ENCODE measurements around the gene LCE2B.
"Not testable (repeated sequence)": the region's sequence is repeated elsewhere in the genome, so short reads cannot be mapped to it uniquely, and the experiment has no call there.

Gene LCE2B, protein sequence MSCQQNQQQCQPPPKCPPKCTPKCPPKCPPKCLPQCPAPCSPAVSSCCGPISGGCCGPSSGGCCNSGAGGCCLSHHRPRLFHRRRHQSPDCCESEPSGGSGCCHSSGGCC

DNA sequence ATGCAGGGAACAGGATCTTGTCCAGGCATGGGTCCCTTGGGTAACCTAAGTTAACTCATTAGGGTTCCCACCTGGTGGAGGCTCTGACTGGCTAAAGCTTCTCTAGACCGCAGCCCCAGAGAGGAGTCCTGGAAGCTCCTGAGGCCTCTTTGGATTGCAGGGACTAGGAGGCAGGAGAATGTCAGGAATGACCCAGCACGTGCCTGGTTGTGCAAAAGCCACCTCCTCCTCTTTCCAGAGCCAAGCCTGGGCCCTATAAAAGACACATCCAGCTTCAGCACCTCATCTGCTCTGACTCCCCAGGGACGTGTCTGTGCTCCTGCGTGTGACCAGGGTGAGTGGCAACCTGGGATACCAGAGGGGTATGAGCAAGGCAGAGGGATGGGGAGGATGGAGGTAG, at the start of gene LCE2B:
LCE2B (plus strand) TSS at position 301 of the 400 bp plus-strand sequence. CDS start 721 bp downstream, outside the sequence.
- DNase-seq = not testable (repeated sequence)

DNA sequence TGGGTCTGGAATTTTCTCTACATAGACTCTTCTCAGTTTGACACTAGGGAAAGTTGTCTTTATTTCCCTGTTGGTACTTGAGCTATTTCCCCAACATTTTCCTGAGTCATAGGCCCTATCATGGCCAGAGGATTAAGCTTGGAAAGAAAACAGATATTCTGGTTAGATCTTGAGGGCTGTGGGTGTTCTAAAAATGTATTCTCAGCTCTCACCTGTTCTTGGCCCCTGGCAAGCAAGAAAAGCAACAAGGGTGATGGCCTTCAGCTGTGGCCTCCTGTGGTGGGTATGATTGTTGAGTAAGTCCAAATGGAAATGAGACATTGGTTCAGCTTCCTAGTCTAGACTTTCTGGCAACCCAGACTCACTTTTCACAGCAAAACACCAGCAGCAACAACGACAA, 45.6 kb upstream of the LCE2B start:
- no peak for DNase-seq

DNA sequence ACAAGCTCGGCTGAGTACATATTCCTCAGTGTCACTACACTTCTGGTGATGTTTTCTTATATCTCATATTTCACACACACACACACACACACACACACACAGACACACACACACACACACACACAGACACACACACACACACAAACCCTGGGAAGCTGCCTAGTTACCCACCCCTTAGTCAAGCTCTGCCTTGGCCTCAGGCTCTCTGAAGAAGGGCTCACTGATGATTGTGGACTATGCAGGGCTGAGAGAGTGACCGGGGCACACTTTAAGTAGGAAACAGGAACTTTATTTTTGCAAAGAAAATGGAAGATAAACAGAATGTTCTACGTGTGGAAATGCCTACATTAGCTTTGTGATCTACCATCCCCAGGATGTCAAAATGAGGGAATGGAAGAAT, 42.0 kb upstream of the LCE2B start:
- no peak for DNase-seq

DNA sequence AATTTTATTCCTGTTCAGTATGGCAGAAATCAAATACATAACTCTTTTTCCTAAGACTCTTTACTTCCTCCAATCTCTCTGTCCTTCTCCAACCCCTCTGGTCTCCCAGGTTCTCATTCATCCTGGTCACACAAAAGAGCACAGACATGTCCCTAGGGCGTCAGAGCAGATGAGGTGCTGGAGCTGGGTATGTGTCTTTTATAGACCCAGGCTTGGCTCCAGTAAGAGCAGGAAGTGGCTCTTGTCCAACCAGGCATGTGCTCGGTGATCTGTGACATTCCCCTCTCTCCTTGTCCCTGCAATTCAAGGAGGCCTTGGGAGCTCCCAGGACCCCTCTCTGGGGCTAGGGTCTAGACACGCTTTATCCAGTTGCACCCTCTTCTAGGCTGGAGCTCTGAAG, 40.8 kb upstream of the LCE2B start:
- no peak for DNase-seq

DNA sequence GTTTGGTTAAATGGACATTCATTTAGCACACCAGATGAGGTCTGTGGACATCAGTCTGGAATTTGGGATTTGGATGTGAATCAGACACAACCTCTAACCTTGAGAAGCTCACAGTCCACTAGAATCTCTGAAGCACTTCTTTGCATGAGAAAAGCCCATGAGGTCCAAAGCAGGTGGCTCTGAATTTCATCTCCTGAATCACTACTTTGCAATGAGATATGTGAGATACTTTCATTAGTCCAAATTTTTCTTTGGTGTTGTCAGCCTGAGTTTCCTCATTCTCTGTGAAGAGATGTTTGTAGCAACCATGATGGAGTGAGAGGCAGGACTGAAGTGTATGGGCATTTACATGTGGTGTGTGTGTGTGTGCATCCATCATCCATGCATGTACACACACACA, 39.3 kb upstream of the LCE2B start:
- no peak for DNase-seq

DNA sequence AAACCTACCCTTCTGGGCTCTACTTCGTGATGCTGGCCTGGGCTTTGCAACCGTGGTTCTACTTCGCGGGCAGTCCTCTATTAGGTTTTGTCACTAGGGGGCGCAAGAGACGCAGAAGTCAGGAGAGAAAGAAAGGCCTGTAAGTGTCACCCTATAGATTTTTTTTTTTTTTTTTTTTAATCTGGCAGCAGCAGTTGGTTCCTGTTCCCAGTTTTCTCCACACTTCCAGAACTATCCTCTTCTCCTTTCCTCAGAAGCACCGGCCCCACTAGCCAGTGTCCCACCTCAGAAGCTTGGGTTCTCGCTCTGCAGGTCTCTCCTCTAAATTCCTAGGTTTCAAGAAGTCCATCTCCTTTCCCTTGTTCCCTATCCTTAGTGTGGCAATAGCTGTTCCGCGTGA, 31.8 kb upstream of the LCE2B start:
- peak; percentile 53 to 60 for DNase-seq

DNA sequence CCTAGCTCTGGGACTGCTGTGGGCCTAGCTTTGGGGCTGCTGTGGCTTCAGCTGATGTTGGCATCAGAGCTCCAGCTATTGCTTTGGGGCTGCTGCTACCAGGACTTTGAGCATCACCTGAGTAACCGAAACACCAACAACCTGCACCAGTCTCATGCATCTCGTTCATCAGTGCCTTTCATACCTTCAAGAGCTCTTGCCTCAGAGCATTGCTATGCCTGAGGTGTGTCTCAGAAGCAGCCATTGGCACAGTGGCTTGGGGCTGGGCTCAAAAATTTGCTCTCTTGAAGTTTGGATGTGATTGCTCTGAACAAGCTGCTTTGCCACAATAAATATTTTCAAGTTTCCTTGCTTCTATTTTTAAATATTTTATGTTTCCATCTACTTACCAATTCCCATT, 29.5 kb upstream of the LCE2B start:
- DNase-seq = no peak

DNA sequence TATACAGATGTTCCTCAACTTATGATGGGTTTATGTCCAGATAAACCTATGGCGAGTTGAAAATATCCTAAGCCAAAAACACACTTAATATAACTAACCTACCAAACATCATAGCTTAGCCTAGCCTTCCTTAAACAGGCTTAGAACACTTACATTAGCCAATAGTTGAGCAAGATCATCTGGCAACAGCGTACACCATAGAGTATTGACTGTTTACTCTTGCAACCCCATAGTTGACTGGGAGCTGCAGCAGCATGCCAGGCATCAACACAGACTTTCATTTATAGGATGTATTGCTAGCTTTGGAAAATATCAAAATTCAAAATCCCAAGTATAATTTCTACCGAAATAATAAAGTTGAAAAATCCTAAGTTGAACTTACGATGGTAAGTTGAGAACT, 28.2 kb upstream of the LCE2B start:
- no peak for DNase-seq

DNA sequence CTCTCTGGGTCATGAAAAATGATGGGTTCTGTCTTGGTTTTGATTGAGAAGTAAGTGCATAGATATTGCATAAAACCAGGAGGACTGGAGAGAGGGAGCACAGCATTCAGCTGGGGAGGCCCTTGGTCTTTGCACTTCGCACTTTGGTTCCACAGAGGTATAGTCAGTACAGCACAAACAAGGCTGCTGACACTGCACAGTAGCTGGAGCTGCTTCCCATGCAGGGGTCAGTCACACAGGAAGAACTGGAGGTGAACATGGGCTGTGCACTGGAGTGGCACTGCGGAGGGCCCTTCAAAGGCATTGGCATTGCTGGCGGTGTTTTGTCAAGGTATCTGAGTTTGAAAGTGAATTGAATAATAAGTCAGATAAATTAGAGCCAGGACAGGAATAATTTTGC, 27.3 kb upstream of the LCE2B start:
- no peak for DNase-seq

DNA sequence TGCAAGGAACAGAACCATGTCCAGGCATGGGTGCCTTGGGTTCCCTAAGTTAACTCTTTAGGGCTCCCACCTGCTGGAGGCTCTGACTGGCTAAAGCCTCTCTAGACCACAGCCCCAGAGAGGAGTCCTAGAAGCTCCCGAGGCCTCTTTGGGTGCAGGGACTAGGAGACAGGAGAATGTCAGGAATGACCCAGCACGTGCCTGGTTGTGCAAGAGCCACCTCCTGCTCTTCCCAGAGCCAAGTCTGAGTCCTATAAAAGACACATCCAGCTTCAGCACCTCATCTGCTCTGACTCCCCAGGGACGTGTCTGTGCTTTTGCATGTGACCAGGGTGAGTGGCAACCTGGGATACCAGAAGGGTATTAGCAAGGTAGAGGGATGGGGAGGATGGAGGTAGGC, 22.8 kb upstream of the LCE2B start, which contains the start of gene LCE2D:
LCE2D (plus strand) TSS at position 283 of the 400 bp plus-strand sequence. CDS start 726 bp downstream, outside the sequence.
- no peak for DNase-seq

DNA sequence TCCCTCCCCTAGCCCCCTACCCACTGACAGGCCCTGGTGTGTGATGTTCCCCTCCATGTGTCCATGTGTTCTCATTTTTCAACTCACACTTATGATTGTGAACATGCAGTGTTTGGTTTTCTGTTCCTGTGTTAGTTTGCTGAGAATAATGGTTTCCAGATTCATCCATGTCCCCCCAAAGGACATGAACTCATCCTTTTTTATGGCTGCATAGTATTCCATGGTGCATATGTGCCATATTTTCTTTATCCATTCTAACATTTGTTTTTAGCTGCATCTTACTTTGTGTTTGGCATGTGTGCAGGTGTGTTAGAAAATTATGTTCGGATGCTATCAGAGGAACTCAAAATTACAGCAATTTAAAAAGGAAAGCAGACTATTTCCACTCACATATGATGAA, 19.8 kb upstream of the LCE2B start:
- DNase-seq = not testable (repeated sequence)

DNA sequence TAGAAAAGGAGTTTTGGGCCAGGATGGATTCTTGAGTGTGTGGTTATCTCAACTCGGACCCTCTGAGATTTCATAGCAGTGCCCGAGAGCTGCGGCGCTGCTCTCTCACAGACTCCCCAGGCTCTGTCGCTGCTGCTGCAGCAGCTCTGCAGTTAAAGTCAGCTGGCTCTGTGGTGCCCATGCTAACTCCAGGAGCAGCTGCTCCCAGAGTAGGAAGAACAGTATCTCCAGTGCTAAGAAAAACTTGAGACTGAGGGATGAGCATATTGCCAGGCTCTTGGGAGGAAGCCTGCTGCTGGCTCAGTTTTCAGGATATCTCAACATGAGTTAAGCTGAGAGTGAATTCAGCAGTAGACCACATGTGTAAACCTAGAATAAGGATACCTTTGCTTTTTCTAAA, 18.3 kb upstream of the LCE2B start:
- no peak for DNase-seq

DNA sequence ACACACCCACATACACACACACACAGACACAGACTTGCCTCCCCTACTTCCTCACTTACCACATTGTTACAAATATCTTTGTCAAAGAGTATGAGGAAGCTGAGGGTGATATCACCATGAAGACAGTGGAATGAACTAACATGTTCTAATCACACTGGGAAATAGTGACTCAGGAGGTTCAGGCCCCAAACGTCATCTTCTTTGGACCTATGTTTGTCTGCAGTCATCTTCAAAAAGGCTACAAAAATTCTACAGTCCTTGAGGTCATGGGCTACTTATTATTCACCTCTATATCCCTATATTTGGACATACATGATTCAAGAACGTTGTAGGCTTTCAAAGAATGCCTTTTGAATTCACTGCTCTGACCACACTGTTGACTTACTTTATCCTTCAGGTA, 12.9 kb upstream of the LCE2B start:
- DNase-seq = no peak

DNA sequence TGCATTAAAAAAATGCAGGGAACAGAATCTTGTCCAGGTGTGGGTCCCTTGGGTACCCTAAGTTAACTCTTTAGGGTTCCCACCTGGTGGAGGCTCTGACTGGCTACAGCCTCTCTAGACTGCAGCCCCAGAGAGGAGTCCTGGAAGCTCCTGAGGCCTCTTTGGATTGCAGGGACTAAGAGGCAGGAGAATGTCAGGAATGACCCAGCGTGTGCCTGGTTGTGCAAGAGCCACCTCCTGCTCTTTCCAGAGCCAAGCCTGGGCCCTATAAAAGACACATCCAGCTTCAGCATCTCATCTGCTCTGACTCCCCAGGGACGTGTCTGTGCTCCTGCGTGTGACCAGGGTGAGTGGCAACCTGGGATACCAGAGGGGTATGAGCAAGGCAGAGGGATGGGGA, 10.9 kb upstream of the LCE2B start, which contains the start of gene LCE2C:
LCE2C (plus strand) TSS at position 297 of the 400 bp plus-strand sequence. CDS start 737 bp downstream, outside the sequence.
- DNase-seq = not testable (repeated sequence)

DNA sequence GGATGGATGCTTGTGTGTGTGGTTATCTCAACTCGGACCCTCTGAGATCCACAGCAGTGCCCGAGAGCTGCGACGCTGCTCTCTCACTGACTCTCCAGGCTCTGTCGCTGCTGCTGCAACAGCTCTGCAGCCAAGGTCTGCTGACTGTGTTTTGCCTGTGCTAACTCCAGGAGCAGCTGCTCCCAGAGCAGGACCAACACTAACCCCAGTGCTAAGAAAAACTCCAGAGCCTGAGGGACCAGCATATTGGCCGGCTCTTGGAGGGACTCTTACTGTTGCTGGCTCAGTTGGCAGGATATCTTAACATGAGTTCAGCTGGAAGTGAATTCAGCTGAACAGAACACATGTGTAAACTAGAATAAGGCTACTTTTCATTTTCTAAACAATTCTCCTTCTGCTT, 6.5 kb upstream of the LCE2B start:
- no peak for DNase-seq

DNA sequence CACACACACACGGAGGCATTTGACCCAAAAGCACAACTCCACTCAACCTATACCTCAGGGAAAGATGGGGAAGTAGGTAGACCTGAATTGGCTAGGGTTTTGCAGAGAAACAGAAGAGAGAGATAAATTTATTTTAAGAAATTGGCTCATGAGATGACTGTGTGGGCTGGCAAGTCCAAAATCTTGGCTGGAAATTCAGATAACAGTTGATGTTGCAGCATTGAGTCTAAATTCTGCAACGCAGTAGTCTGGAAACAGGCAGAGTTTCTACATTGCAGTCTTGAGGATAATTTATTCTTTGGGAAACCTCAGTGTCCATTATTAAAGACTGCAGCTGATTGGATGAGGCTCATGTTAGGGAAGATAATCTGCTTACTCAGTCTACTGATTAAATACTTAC, 4.3 kb upstream of the LCE2B start:
- DNase-seq = no peak

DNA sequence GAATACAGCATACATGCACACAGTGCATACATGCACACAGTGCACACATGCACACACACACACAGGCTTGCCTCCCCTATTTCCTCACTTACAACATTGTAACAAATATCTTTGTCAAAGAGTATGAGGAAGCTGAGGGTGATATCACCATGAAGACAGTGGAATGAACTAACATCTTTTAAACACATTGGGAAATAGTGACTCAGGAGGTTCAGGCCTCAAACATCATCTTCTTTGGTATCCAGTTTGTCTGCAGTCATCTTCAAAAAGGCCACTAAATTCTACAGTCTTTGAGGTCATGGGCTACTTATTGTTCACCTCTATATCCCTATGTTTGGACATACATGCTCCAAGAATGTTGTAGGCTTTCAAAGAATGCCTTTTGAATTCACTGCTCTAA, 2.1 kb upstream of the LCE2B start:
- no peak for DNase-seq

DNA sequence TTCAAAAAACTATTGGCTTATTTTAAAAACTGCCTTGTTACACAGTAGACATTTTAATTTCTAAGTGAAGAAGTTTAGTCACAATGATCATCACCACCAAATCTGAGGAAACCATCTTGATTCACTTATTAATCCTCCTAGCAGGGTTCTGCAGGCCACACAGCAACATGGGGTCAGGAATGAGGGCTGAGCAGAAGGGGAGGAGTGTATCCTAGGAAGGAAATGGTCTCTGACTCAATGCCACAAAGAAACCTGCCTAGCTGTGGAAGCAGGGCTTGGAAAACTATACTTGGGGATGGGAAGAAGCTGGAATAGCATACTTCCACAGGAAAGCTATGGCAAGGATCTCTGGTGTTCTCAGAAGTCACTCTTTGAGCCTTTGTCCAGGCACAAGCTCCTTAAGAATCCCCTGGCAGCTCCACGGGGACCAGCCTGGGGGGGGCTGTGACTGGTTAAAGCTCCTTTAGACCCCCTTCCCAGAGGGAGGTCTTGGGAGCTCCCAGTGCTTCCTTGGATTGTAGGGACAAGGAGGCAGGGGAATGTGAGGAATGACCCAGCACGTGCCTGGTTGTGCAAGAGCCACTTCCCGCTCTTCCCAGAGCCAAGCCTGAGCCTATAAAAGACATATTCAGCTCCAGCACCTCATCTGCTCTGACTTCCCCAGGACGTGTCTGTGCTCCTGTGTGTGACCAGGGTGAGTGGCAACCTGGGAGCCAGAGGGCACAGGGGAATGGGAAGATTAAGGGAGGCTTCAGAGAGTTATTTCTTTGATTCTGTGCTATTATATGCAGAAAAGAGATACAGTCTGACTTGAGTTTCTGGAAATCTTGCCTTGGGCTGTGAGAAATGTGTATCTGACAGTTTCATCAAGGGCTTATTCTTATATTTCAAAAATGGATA, 12.0 kb downstream of the LCE2B start, which contains the start of gene LCE2A:
LCE2A (plus strand) TSS at position 645 of the 900 bp plus-strand sequence. CDS start 557 bp downstream, outside the sequence.
- DNase-seq = no peak

DNA sequence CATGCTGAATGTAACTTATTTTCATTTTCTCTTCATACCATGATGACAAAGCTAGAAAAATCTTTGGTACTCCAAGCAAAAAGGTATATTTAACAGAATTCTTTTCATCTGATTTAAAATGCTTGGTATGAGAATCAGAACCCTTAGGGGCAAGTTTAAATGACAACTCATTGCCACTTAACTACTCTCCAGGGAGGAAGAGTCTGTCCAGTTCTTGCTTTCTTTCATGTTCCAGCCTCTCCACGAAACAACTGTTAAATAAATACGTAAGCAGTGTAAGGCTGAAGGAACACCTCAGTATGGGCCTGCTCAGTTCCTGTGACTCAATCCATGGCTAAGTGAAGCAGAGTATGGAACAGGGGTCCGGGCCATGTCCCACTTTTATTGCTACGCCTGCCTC, 13.8 kb downstream of the LCE2B start:
- no peak for DNase-seq

DNA sequence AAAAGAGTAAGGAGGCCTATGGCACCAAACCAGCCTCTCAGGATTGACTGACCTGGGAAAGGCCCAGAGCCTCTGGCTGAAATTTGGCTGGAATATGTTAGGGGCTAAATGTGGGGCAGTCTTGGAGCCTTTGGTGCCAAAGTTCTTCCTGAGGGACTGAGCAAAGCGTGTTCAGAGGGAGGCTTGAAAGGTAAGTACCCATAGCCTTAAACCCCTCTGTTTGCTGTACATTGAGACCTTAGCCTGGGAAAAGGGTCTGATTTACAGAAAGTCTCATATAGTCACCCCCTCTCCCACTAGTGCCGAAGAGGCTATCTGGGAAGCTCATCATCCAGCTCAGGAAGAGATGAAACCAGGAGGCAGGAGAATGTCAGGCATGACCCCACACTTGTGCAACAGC, 21.9 kb downstream of the LCE2B start, which contains the start of gene LCE4A:
LCE4A (plus strand) TSS at position 301 of the 400 bp plus-strand sequence. CDS start 916 bp downstream, outside the sequence.
- no peak for DNase-seq

DNA sequence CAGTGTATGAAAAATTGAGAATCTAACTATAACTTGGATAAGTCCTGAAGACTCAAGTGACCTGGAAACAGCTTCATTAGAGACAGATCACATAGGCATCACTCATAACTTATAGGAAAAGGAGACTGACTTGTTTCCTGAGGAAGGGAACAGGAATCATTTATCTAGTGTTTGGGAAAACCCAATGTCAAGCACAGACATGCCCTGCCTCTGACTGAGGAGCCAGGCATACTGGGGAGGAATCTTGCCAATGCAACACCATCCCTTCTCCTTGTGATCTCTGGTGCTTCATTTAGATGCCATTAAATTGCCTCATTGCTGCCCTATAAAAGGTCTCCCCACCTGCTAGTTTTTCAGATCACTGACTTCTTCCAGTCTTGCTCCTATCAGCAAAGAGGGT, 32.3 kb downstream of the LCE2B start:
- DNase-seq = no peak

DNA sequence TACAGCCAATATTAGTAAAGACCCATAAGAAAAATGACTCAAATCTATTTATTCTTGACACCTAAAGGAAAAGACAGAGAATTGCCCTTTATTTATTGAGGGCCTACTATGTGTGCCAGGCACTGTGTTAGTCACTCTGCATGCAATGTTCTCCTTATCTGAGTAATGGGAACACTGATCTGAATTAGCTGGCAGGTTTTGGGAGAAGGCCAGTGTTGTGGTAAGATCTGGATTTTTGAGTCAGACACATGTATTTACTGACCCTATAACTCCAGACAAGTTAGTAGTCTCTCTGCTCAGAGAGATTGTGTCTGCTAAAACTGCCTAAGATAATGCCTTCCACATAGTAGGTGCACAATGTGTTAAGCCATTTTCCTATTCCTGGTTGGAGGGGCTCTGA, 39.3 kb downstream of the LCE2B start:
- no peak for DNase-seq

DNA sequence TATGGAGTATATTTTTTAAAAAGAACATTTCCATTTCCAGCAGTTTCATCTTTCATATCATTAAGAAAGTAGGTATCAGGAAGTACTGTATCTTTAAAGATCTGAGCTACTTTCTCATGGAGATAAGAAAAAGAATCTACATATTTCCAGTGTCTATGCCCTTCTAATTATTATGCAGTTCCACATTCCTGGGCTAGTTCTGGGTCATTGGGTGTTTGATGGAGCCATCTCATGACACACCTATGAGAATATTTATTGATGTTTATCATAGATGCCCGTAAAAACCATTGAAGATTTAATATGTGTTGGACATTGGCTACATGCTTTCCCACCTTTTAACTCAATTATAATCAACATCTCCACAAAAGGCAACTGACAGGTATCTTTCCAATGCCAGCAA, 43.1 kb downstream of the LCE2B start:
- no peak for DNase-seq

DNA sequence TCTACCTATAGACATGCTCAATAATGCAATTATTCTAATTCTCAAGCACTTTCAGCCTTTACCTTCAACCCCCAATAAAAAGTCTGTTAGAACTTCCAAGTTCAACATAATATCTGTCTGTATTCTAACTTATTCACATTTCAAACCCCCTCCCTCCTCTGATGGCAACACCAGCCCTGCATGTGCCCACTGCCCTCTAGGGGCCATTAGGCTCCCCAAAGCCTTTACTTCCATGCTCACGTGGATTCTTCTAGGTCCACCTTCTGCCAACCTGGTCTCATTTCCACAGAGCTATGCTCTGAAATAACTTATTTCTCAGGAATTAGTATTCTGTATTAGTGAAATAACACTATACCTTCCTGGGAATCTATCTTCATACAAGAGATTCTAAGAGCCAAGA, 49.7 kb downstream of the LCE2B start:
- no peak for DNase-seq
